ENCODE measurements around the gene PRDM12.

- no peak for TF ChIP-seq CTCF (conservative IDR thresholded peaks at IDR 0.05)
- TF ChIP-seq ZFX (IDR thresholded peaks at IDR 0.05): no peak
Observed at GRCh38 chr9:130677252-130677651, 12.9 kb downstream of the PRDM12 start.
